Neural progenitor cell (in vitro differentiated cells): ENCODE data around the gene FAM83E. TPM values are rescaled to one million over a fixed set of nuclear protein-coding genes. Genes with fewer than 3 reads are reported as not detected.

Experiments used
- DNase-seq: peaks from one replicate; pipeline ENCODE4 v3.0.0-alpha.2; 2016; ENCODE audit warnings: low spot score
- H2AFZ ChIP-seq: fragments of 200-600 bp; sonication (generic); replicated peaks from 2 replicates; pipeline ENCODE4 v1.6.1; 2016; ENCODE audit warnings: antibody characterized with exemption
- H3F3A ChIP-seq: fragments of 200-600 bp; sonication (generic); 2 replicates; pipeline ENCODE4 v1.6.1; 2016; ENCODE audit warnings: antibody characterized with exemption, low read depth
- H3K27ac ChIP-seq: fragments of 200-600 bp; sonication (generic); 2 replicates; pipeline ENCODE4 v1.5.1; 2016; ENCODE audit warnings: mild to moderate bottlenecking
- H3K27me3 ChIP-seq: fragments of 200-600 bp; sonication (generic); 2 replicates; pipeline ENCODE4 v1.6.1; 2016; ENCODE audit warnings: mild to moderate bottlenecking, moderate library complexity
- H3K36me3 ChIP-seq: fragments of 200-600 bp; sonication (generic); 2 replicates; pipeline ENCODE4 v1.5.1; 2016
- H3K4me1 ChIP-seq: fragments of 200-600 bp; sonication (generic); 2 replicates; pipeline ENCODE4 v1.6.1; 2016; ENCODE audit warnings: mixed run types
- H3K4me2 ChIP-seq: fragments of 200-600 bp; sonication (generic); 2 replicates; pipeline ENCODE4 v1.6.1; 2016
- H3K4me3 ChIP-seq: fragments of 200-600 bp; sonication (generic); 2 replicates; pipeline ENCODE4 v1.5.1; 2016
- H3K79me2 ChIP-seq: fragments of 200-600 bp; sonication (generic); 2 replicates; pipeline ENCODE4 v1.6.1; 2016; ENCODE audit warnings: low read depth
- H3K9ac ChIP-seq: fragments of 200-600 bp; sonication (generic); 2 replicates; pipeline ENCODE4 v1.6.1; 2016
- H3K9me3 ChIP-seq: fragments of 200-600 bp; sonication (generic); 2 replicates; pipeline ENCODE4 v1.5.1; 2016; ENCODE audit warnings: low read depth
- H4K20me1 ChIP-seq: fragments of 200-600 bp; sonication (generic); 2 replicates; pipeline ENCODE4 v1.6.1; 2016; ENCODE audit warnings: low read depth
- H3K27ac Mint-ChIP-seq: 3 replicates; pipeline ENCODE4 v1.8.0; 2021; ENCODE audit warnings: mixed read lengths
- H3K27me3 Mint-ChIP-seq: 2 replicates; pipeline ENCODE4 v1.8.0; 2022; ENCODE audit warnings: low read depth, mild to moderate bottlenecking, inconsistent platforms, moderate library complexity, mixed read lengths; ENCODE audit not compliant: insufficient read depth
- H3K36me3 Mint-ChIP-seq: 3 replicates; pipeline ENCODE4 v1.8.0; 2021; ENCODE audit warnings: mixed read lengths
- H3K4me1 Mint-ChIP-seq: 3 replicates; pipeline ENCODE4 v1.8.0; 2021; ENCODE audit warnings: mixed read lengths
- H3K4me3 Mint-ChIP-seq: 3 replicates; pipeline ENCODE4 v1.8.0; 2021; ENCODE audit warnings: mild to moderate bottlenecking, moderate library complexity, mixed read lengths
- H3K9me3 Mint-ChIP-seq: 3 replicates; pipeline ENCODE4 v1.8.0; 2020; ENCODE audit warnings: mixed read lengths
- EZH2 ChIP-seq: fragments of 200-600 bp; sonication (generic); IDR thresholded peaks from 2 replicates; pipeline ENCODE4 v1.6.1; 2017; ENCODE audit warnings: antibody characterized with exemption, mild to moderate bottlenecking, moderate library complexity
- EZH2phosphoT487 ChIP-seq: fragments of 200-600 bp; sonication (generic); IDR thresholded peaks from 2 replicates; pipeline ENCODE4 v1.6.1; 2017; ENCODE audit warnings: antibody characterized with exemption
- total RNA-seq: library from RNA; depleted of rRNA; stranded (reverse); fragments of >200 nt; gene quantifications from 2 replicates; pipeline ENCODE4 v1.2.3, GENCODE V29; 2015; ENCODE audit warnings: low replicate concordance
- TF ChIP-seq, protein P1 (sequence below): fragments of 200-600 bp; sonication (generic); IDR thresholded peaks from 2 replicates; pipeline ENCODE4 v1.5.1; 2017; ENCODE audit warnings: antibody characterized with exemption, mild to moderate bottlenecking

The FAM83E gene
- total RNA-seq, 1 donor from 2014 or later, result 0.06 TPM

DNA sequence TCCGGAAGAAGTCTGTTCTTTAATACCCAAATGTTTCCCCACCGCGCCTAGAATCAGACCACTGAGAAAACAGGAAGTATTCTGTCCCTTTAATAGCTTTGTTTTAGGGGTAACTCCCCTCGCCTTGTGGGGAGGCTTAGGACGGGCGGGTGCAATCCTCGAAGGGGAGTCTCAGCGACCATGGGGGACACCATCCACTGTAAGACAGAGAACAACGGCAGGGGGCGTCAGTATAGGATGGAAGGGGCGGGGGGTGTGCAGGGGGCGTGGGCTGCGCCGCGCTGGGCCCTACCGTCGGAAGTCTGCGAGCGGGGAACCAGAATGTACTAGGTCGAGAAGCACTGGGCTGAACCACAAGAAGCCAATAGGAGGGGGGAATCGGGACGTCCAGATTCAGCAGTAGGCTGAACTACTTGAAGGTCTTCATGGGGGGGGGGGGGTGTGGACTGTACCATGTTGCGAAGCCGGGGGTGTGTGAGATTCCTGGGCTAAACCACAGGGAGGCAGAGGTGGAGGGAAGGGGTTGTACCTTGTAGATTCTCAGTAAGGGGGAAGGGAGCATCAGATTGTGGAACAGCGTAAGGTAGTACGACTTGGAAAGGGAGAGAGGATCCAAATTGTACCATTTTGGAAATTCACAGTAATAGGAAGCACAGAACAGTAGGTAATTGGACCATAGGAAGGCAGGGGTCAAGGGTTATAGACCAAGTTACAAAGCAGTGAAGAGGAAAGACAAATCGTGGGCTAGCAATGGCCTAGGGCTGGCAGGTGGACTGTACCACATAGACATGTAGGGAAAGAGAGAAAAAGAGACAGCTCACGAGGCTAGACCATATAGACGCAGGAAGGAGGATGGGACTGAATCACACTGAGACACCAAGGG, 23.3 kb upstream of the FAM83E start:
- Histone ChIP-seq H3K27me3 (no peaks in the 10 kb centered on the region), H3K27ac (peak overlapping the region; percentile 76), H3K4me1 (peaks cover 17% of the 10 kb centered on the region), H3K9ac (no peak overlapping the region), H4K20me1 (peaks cover 16% of the 10 kb centered on the region), H3K4me3 (peak overlapping the region; percentile 29), H2AFZ (no peak overlapping the region), H3K79me2 (peaks cover 10% of the 10 kb centered on the region), H3K36me3 (no peaks in the 10 kb centered on the region), H3K4me2 (peak overlapping the region; percentile 66), H3F3A (peaks cover 51% of the 10 kb centered on the region), H3K9me3 (no peaks in the 10 kb centered on the region)
- peak; percentile 94 for DNase-seq
- peaks cover 9% of the 10 kb centered on the region for H3K27me3 Mint-ChIP-seq
- TF ChIP-seq, protein P1, sequence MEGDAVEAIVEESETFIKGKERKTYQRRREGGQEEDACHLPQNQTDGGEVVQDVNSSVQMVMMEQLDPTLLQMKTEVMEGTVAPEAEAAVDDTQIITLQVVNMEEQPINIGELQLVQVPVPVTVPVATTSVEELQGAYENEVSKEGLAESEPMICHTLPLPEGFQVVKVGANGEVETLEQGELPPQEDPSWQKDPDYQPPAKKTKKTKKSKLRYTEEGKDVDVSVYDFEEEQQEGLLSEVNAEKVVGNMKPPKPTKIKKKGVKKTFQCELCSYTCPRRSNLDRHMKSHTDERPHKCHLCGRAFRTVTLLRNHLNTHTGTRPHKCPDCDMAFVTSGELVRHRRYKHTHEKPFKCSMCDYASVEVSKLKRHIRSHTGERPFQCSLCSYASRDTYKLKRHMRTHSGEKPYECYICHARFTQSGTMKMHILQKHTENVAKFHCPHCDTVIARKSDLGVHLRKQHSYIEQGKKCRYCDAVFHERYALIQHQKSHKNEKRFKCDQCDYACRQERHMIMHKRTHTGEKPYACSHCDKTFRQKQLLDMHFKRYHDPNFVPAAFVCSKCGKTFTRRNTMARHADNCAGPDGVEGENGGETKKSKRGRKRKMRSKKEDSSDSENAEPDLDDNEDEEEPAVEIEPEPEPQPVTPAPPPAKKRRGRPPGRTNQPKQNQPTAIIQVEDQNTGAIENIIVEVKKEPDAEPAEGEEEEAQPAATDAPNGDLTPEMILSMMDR, result peak; percentile 39
- no peak for TF ChIP-seq EZH2phosphoT487
- peak overlapping the region; percentile 90 for H3K4me3 Mint-ChIP-seq
- peak overlapping the region; percentile 97 for H3K27ac Mint-ChIP-seq
- peaks cover 46% of the 10 kb centered on the region for H3K4me1 Mint-ChIP-seq
- no peaks in the 10 kb centered on the region for H3K9me3 Mint-ChIP-seq
- H3K36me3 Mint-ChIP-seq, result peaks cover 10% of the 10 kb centered on the region

DNA sequence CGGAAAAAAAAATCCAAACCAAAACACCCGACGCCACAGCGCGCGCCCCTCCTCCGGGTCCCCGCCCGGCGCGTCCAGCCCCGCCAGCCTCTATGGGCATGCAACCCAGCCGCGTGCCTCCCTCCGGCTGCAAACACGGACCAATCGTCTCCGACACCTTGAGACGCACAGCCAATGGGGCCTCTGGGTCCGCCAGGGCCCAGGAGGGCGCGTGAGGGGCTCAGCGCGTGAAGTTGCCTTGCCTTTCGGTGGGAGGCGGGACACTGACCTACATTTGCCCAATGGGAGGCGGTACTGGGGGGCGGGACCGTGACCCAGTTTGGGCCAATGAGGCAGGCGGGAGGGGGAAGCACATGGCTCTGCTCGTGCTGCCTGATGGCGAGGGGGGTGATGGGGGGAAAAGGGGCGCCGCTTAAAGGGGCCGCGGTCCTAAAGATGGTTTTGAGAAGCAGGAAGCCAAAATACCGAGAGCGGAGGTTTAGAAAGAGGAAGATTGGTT, 22.6 kb upstream of the FAM83E start:
- Histone ChIP-seq H3K4me1 (peaks cover 17% of the 10 kb centered on the region), H3K9me3 (no peaks in the 10 kb centered on the region), H4K20me1 (peaks cover 21% of the 10 kb centered on the region), H3K27me3 (no peaks in the 10 kb centered on the region), H3K27ac (peak overlapping the region; percentile 76), H3K79me2 (peaks cover 10% of the 10 kb centered on the region), H3K36me3 (no peaks in the 10 kb centered on the region), H3K4me3 (peak overlapping the region; percentile 87), H3K9ac (no peak overlapping the region), H3K4me2 (peak overlapping the region; percentile 98), H3F3A (peaks cover 47% of the 10 kb centered on the region), H2AFZ (no peak overlapping the region)
- peaks cover 49% of the 10 kb centered on the region for H3K4me1 Mint-ChIP-seq
- H3K36me3 Mint-ChIP-seq, result peaks cover 9% of the 10 kb centered on the region
- no peaks in the 10 kb centered on the region for H3K9me3 Mint-ChIP-seq
- peak; percentile 99 for DNase-seq
- TF ChIP-seq EZH2, result no peak
- no peak for TF ChIP-seq EZH2phosphoT487
- TF ChIP-seq, protein P1, result no peak
- H3K27me3 Mint-ChIP-seq, result peaks cover 6% of the 10 kb centered on the region
- H3K27ac Mint-ChIP-seq, result peak overlapping the region; percentile 97
- peak overlapping the region; percentile 90 for H3K4me3 Mint-ChIP-seq

DNA sequence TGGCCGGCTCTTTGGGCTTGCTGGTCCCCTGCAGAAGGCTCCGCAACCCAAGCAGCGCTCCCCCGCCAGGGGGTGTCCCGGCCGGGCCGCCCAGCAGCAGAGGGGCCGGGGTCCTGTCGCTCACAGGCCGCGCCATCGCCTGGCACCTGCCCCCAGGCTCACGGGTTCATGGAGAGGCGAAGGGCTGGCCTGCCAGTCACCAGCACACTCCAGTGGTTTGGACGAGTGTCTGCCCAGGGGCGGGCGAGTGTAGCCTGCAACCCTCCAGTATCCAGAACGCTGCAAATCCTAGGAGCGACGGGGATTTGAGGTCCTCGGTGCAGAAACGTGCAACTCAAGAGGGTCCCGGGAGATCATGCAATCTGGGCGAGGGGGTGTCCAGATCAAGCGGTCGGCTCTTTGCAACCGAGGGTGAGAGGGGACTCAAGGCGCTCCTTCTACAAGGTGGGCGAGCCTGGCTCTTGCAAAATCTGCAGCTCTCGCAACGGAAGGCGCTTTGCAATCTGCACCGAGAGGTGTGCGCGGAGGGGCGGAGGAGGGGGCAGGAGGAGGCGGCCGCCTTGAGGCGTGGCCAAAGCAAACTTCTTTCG, 22.1 kb upstream of the FAM83E start, which contains the start of gene DBP:
TSS of gene DBP (minus strand) at position 521 of the 590 bp plus-strand sequence. CDS start at position 136, 385 bp downstream.
- peak within 1 kb of the TSS; percentile 27 for H3K9ac ChIP-seq
- H3K4me2 ChIP-seq, result peak within 1 kb of the TSS; percentile 98
- Mint-ChIP-seq H3K4me1 (peaks cover 53% of the 10 kb centered on the region), H3K9me3 (no peaks in the 10 kb centered on the region), H3K27me3 (peaks cover 4% of the 10 kb centered on the region), H3K4me3 (peak within 1 kb of the TSS; percentile 90), H3K36me3 (peaks cover 8% of the 10 kb centered on the region), H3K27ac (peak within 1 kb of the TSS; percentile 97)
- TF ChIP-seq, protein P1, result peak; percentile 15
- peak; percentile 25 for TF ChIP-seq EZH2
- no peak for TF ChIP-seq EZH2phosphoT487
- peaks cover 17% of the 10 kb centered on the region for H3K4me1 ChIP-seq
- H3K9me3 ChIP-seq, result no peaks in the 10 kb centered on the region
- no peak within 1 kb of the TSS for H2AFZ ChIP-seq
- H4K20me1 ChIP-seq, result peaks cover 21% of the 10 kb centered on the region
- peaks cover 10% of the 10 kb centered on the region for H3K79me2 ChIP-seq
- DNase-seq, result no peak
- peak within 1 kb of the TSS; percentile 76 for H3K27ac ChIP-seq
- H3K27me3 ChIP-seq, result no peaks in the 10 kb centered on the region
- peaks cover 49% of the 10 kb centered on the region for H3F3A ChIP-seq
- H3K36me3 ChIP-seq, result no peaks in the 10 kb centered on the region
- H3K4me3 ChIP-seq, result peak within 1 kb of the TSS; percentile 87
